K562 (cell line): ENCODE measurements around the gene SLFN12. TPM values are rescaled to one million over a fixed set of nuclear protein-coding genes. Genes with fewer than 3 reads are reported as not detected.

Experiments used
- ATAC-seq: fragments of 200-7000 bp; cut with Tn5 transposase; 3 replicates; pipeline ENCODE4 v1.9.1; 2020; ENCODE audit warnings: moderate library complexity
- BruUV-seq: library from RNA; stranded (reverse); fragments of 400-500 nt; replicated peaks from 2 replicates; lab custom pipeline; 2021; lab: Mats Ljungman, UMichigan
- CTCF ChIA-PET: fragments of 300-600 bp; formaldehyde crosslinking; extraction: SDS; loops from one replicate; lab custom pipeline; 2021; ENCODE audit warnings: low intra/inter-chr PET ratio; lab: Yijun Ruan, JAX
- POLR2A ChIA-PET: fragments of 300-600, 350-650 bp; sonication (Branson Sonifier 250); formaldehyde crosslinking; extraction: SDS; loops from one replicate; lab custom pipeline; 2021; ENCODE audit warnings: antibody characterized with exemption, inconsistent platforms; lab: Yijun Ruan, JAX
- DNase-seq, 4 experiments: peaks; one replicate each; pipeline versions ENCODE4 v3.0.0 to v3.0.0-alpha.2; 2011 to 2018; ENCODE audit warnings: low spot score in 3 of 4, mixed read lengths in 3 of 4; ENCODE audit errors: extremely low read depth in 1 of 4
- FAIRE-seq: peaks from 2 replicates; lab custom pipeline; 2011; peaks lifted over from hg19 to GRCh38; lab: Jason Lieb, UNC
- H2AFZ ChIP-seq: 2 replicates; pipeline ENCODE4 v1.6.0; 2011; ENCODE audit warnings: low read depth, low read length, control low read depth, inconsistent platforms
- H3K27ac ChIP-seq: fragments of 200-600 bp; 3 replicates; pipeline ENCODE4 v1.8.0; 2011; ENCODE audit warnings: low read depth, mild to moderate bottlenecking, control low read depth, inconsistent platforms, low read length, moderate library complexity, mixed read lengths; ENCODE audit errors: extremely low read depth
- H3K27me3 ChIP-seq, 2 experiments: fragments of 300-600 bp in 1 of 2; 2 replicates in 1 of 2; 3 replicates in 1 of 2; pipeline versions ENCODE4 v1.6.0 to v1.8.0; 2011; ENCODE audit warnings: inconsistent platforms in 2 of 2, low read length in 2 of 2, mild to moderate bottlenecking in 1 of 2, mixed read lengths in 1 of 2, moderate library complexity in 1 of 2; ENCODE audit not compliant: control insufficient read depth in 2 of 2, insufficient read depth in 2 of 2
- H3K36me3 ChIP-seq: fragments of 300-600 bp; 3 replicates; pipeline ENCODE4 v1.8.0; 2011; ENCODE audit warnings: mild to moderate bottlenecking, low read length, inconsistent platforms; ENCODE audit not compliant: control insufficient read depth, insufficient read depth
- H3K4me1 ChIP-seq, 2 experiments: fragments of 200-600 bp in 1 of 2; replicated peaks in 1 of 2; 2 replicates in 1 of 2; 3 replicates in 1 of 2; pipeline versions ENCODE4 v1.5.1 to v1.8.0; 2011; ENCODE audit warnings: inconsistent platforms in 2 of 2, low read length in 2 of 2, mild to moderate bottlenecking in 1 of 2, mixed read lengths in 1 of 2, moderate library complexity in 1 of 2; ENCODE audit not compliant: control insufficient read depth in 2 of 2, insufficient read depth in 2 of 2
- H3K4me2 ChIP-seq: 2 replicates; pipeline ENCODE4 v1.6.1; 2011; ENCODE audit warnings: low read length, control low read depth, inconsistent platforms, mixed read lengths; ENCODE audit not compliant: insufficient read depth
- H3K4me3 ChIP-seq: fragments of 200-600 bp; sonication (generic), shearing (Covaris generic); 2 replicates; pipeline ENCODE4 v1.5.1; 2016; ENCODE audit warnings: control low read depth, inconsistent platforms
- H3K79me2 ChIP-seq: fragments of 200-600 bp; 3 replicates; pipeline ENCODE4 v1.8.0; 2011; ENCODE audit warnings: low read length, inconsistent platforms; ENCODE audit not compliant: control insufficient read depth, insufficient read depth
- H3K9ac ChIP-seq, 2 experiments: 2 replicates each; pipeline versions ENCODE4 v1.6.0 to v1.6.1; 2011; ENCODE audit warnings: low read depth in 2 of 2, low read length in 2 of 2, control low read depth in 1 of 2, inconsistent platforms in 1 of 2, mild to moderate bottlenecking in 1 of 2, mixed read lengths in 1 of 2; ENCODE audit not compliant: insufficient read depth in 1 of 2
- H3K9me1 ChIP-seq: one replicate; pipeline ENCODE4 v1.6.0; 2011; ENCODE audit warnings: inconsistent platforms, mild to moderate bottlenecking, low read length, moderate library complexity; ENCODE audit not compliant: control insufficient read depth, insufficient read depth
- H3K9me3 ChIP-seq: replicated peaks from 2 replicates; pipeline ENCODE4 v1.5.1; 2011; ENCODE audit warnings: low read depth, low read length, inconsistent platforms; ENCODE audit not compliant: control insufficient read depth, insufficient read depth
- H4K20me1 ChIP-seq: replicated peaks from 2 replicates; pipeline ENCODE4 v1.6.1; 2011; ENCODE audit warnings: low read length, inconsistent platforms, mixed read lengths; ENCODE audit not compliant: control insufficient read depth, insufficient read depth
- CBX8 ChIP-seq: fragments of 200-600 bp; sonication (generic); IDR thresholded peaks from 2 replicates; pipeline ENCODE4 v1.6.1; 2012; ENCODE audit warnings: borderline replicate concordance, mixed run types, low read depth, mild to moderate bottlenecking, moderate library complexity, mixed read lengths, low read length, control low read depth, inconsistent platforms; ENCODE audit not compliant: poor library complexity, severe bottlenecking; ENCODE audit errors: extremely low read depth
- GABPB1 ChIP-seq: sonication (generic); formaldehyde crosslinking; IDR thresholded peaks from 2 replicates; pipeline ENCODE4 v1.8.0; 2022; ENCODE audit warnings: mild to moderate bottlenecking, missing genetic modification reagents
- PHB2 ChIP-seq: fragments of 450-650 bp; IDR thresholded peaks from 2 replicates; pipeline ENCODE4 v1.6.1; 2017; ENCODE audit warnings: low read depth
- RBM17 ChIP-seq: fragments of 200-400 bp; formaldehyde crosslinking; IDR thresholded peaks from 2 replicates; pipeline ENCODE4 v1.6.1; 2017; ENCODE audit warnings: low read depth, mild to moderate bottlenecking, low read length, borderline replicate concordance
- WGBS: fragments of 100-300 bp; shearing (Covaris generic); methylation state at CpG from one replicate; pipeline ENCODE4 v1.1.6; 2016; ENCODE audit warnings: low coverage, mixed read lengths; ENCODE audit not compliant: insufficient coverage; ENCODE audit errors: missing lambda C conversion rate; 5-methylcytosine and 5-hydroxymethylcytosine counted together
- in situ Hi-C: fragments of 300-500 bp; cut with MboI; formaldehyde crosslinking; loops from 4 replicates; pipeline ENCODE4 v1.15.0; 2018; ENCODE audit warnings: inconsistent platforms, mixed read lengths
- intact Hi-C: fragments of 100-400 bp; cut with micrococcal nuclease; formaldehyde crosslinking; loops from 2 replicates; pipeline ENCODE4 v1.14.2; 2022
- polyA plus RNA-seq, 8 experiments: library from polyadenylated mRNA; depleted of rRNA in 4 of 8; stranded (reverse) in 5 of 8; unstranded in 3 of 8; fragments of >200 nt; fragmentation: Nextera tagmentation in 2 of 8; fragmentation: Illumina TruSeq in 1 of 8; extraction: Ambion mirVana in 2 of 8; extraction: Trizol in 1 of 8; gene quantifications; 2 replicates each; pipeline versions ENCODE4 v1.2.1 to v1.2.3, GENCODE V29; 2011 to 2014; ENCODE audit warnings: inconsistent platforms in 1 of 8, missing spikeins in 1 of 8
- total RNA-seq, 7 experiments: library from RNA; depleted of rRNA in 6 of 7; stranded (reverse); fragments of >200 nt in 6 of 7; fragmentation: Illumina TruSeq in 2 of 7; extraction: Trizol in 2 of 7; gene quantifications; 2 replicates each; pipeline versions ENCODE4 v1.2.1 to v1.2.3, GENCODE V29; 2011 to 2021; ENCODE audit warnings: low replicate concordance in 1 of 7
- TF ChIP-seq, protein P1 (sequence below): sonication (generic); formaldehyde crosslinking; IDR thresholded peaks from 2 replicates; pipeline ENCODE4 v1.5.0; 2020; ENCODE audit warnings: missing genetic modification reagents
- TF ChIP-seq, protein P2 (sequence below): fragments of 450-650 bp; IDR thresholded peaks from 2 replicates; pipeline ENCODE4 v1.7.1; 2018; ENCODE audit warnings: mild to moderate bottlenecking, low read depth; ENCODE audit not compliant: partially characterized antibody
- TF ChIP-seq, protein P3 (sequence below), 2 experiments: IDR thresholded peaks; 2 replicates each; pipeline ENCODE4 v1.6.1; 2011; ENCODE audit warnings: borderline replicate concordance in 1 of 2, control low read depth in 1 of 2, low read depth in 1 of 2, low read length in 1 of 2, mild to moderate bottlenecking in 1 of 2, mixed read lengths in 1 of 2, moderate library complexity in 1 of 2; ENCODE audit not compliant: insufficient read depth in 1 of 2, insufficient read length in 1 of 2, poor library complexity in 1 of 2, severe bottlenecking in 1 of 2; ENCODE audit errors: extremely low read depth in 1 of 2
- TF ChIP-seq, protein P4 (sequence below): fragments of 450-650 bp; formaldehyde crosslinking; IDR thresholded peaks from 2 replicates; pipeline ENCODE4 v1.4.0; 2020; ENCODE audit warnings: mild to moderate bottlenecking

SLFN12 gene
- total and polyA plus RNA-seq, 9 of the 15 experiments (the other 6 are each of a cell fraction or from before 2014, with no cell fraction given) = 0.01 to 0.09 (median 0.07) TPM; not detected in 6

- WGBS = 0% methylated on average over 1 of the region's 1 CpG
- Histone ChIP-seq H4K20me1 (no peaks in the 10 kb centered on the region), H3K4me3 (no peak overlapping the region), H3K9ac (no peak overlapping the region), H3K36me3 (no peaks in the 10 kb centered on the region), H3K79me2 (no peaks in the 10 kb centered on the region), H3K9me3 (no peaks in the 10 kb centered on the region), H3K27ac (no peak overlapping the region), H3K4me1 (peaks cover 0 to 3% of the 10 kb centered on the region in 2 experiments; a peak in 1 of 5 replicates), H3K9me1 (no peaks in the 10 kb centered on the region), H2AFZ (no peak overlapping the region), H3K27me3 (peaks cover 0 to 4% of the 10 kb centered on the region in 2 experiments; a peak in 3 of 5 replicates), H3K4me2 (no peak overlapping the region)
- ATAC-seq (no peak), FAIRE-seq (no peak), DNase-seq (no peak)
- BruUV-seq = no TSS peak
- CTCF ChIA-PET = no interaction called here
- POLR2A ChIA-PET = no interaction called here
- in situ Hi-C loops (no loop called here), intact Hi-C loops (no loop called here)
- TF ChIP-seq CBX8 = peak; percentile 75
- TF ChIP-seq, protein P1, sequence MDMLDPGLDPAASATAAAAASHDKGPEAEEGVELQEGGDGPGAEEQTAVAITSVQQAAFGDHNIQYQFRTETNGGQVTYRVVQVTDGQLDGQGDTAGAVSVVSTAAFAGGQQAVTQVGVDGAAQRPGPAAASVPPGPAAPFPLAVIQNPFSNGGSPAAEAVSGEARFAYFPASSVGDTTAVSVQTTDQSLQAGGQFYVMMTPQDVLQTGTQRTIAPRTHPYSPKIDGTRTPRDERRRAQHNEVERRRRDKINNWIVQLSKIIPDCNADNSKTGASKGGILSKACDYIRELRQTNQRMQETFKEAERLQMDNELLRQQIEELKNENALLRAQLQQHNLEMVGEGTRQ (CRISPR knock-in tag) = no peak
These were observed 25.7 kb downstream of the SLFN12 start for GRCh38 chr17:35406568-35406967.

DNA sequence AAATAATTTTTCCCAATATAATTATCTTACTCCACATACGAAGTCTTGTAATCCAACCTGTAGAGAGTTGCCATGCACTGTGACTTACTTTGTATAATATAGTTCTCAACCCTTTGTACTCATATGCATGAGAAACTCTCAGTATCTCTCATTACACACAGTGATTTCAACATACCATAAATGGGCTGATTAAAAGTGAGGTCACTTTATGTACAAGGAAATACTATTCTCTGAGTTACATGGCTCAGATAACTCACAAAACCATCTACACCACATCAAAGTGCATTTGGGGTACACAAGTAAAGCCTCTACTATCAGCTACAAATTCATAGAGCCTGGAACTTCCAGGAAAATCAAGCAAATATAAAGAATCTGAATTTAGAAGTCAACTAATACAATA lies 27.9 kb downstream of the SLFN12 start:
- Histone ChIP-seq H3K9ac (no peak overlapping the region), H3K4me3 (no peak overlapping the region), H3K4me2 (no peak overlapping the region), H3K9me1 (no peaks in the 10 kb centered on the region), H3K79me2 (no peaks in the 10 kb centered on the region), H2AFZ (no peak overlapping the region), H4K20me1 (no peaks in the 10 kb centered on the region), H3K27me3 (no peaks in the 10 kb centered on the region; a peak in 2 of 5 replicates), H3K4me1 (peaks cover 0 to 3% of the 10 kb centered on the region in 2 experiments; a peak in 1 of 5 replicates), H3K9me3 (no peaks in the 10 kb centered on the region), H3K36me3 (no peaks in the 10 kb centered on the region), H3K27ac (no peak overlapping the region)
- POLR2A ChIA-PET = no interaction called here
- no peak for DNase-seq
- in situ Hi-C loops = no loop called here
- CTCF ChIA-PET = no interaction called here
- 0% methylated on average over 1 of the region's 1 CpG for WGBS
- no peak for ATAC-seq
- FAIRE-seq = no peak
- BruUV-seq = no TSS peak
- intact Hi-C loops = no loop called here
- TF ChIP-seq, protein P2, sequence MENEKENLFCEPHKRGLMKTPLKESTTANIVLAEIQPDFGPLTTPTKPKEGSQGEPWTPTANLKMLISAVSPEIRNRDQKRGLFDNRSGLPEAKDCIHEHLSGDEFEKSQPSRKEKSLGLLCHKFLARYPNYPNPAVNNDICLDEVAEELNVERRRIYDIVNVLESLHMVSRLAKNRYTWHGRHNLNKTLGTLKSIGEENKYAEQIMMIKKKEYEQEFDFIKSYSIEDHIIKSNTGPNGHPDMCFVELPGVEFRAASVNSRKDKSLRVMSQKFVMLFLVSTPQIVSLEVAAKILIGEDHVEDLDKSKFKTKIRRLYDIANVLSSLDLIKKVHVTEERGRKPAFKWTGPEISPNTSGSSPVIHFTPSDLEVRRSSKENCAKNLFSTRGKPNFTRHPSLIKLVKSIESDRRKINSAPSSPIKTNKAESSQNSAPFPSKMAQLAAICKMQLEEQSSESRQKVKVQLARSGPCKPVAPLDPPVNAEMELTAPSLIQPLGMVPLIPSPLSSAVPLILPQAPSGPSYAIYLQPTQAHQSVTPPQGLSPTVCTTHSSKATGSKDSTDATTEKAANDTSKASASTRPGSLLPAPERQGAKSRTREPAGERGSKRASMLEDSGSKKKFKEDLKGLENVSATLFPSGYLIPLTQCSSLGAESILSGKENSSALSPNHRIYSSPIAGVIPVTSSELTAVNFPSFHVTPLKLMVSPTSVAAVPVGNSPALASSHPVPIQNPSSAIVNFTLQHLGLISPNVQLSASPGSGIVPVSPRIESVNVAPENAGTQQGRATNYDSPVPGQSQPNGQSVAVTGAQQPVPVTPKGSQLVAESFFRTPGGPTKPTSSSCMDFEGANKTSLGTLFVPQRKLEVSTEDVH = no peak
- TF ChIP-seq GABPB1 (no peak), RBM17 (no peak), PHB2 (no peak)
- TF ChIP-seq, protein P3, sequence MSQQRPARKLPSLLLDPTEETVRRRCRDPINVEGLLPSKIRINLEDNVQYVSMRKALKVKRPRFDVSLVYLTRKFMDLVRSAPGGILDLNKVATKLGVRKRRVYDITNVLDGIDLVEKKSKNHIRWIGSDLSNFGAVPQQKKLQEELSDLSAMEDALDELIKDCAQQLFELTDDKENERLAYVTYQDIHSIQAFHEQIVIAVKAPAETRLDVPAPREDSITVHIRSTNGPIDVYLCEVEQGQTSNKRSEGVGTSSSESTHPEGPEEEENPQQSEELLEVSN (IDR thresholded peaks at IDR 0.05; ENCODE audit: borderline replicate concordance in 1 of 2, extremely low read depth in 1 of 2, insufficient read depth in 1 of 2, insufficient read length in 1 of 2, low read depth in 1 of 2, low read length in 1 of 2, poor library complexity in 1 of 2, severe bottlenecking in 1 of 2) = no peak
- TF ChIP-seq, protein P4, sequence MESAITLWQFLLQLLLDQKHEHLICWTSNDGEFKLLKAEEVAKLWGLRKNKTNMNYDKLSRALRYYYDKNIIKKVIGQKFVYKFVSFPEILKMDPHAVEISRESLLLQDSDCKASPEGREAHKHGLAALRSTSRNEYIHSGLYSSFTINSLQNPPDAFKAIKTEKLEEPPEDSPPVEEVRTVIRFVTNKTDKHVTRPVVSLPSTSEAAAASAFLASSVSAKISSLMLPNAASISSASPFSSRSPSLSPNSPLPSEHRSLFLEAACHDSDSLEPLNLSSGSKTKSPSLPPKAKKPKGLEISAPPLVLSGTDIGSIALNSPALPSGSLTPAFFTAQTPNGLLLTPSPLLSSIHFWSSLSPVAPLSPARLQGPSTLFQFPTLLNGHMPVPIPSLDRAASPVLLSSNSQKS = no peak
